Colonic mucosa (tissue), 4 donors: ENCODE data around the gene MMP2. TPM values are rescaled to one million over a fixed set of nuclear protein-coding genes. Genes with fewer than 3 reads are reported as not detected.

Experiments
- DNase-seq: peaks from one replicate; pipeline ENCODE4 v3.0.0-alpha.2; 2020
- H3K27ac ChIP-seq: fragments of 200-600 bp; one replicate; pipeline ENCODE4 v1.8.0; 2021
- H3K27me3 ChIP-seq: fragments of 200-600 bp; one replicate; pipeline ENCODE4 v1.8.0; 2021
- H3K36me3 ChIP-seq: fragments of 200-600 bp; one replicate; pipeline ENCODE4 v1.8.0; 2021
- H3K4me1 ChIP-seq: fragments of 200-600 bp; one replicate; pipeline ENCODE4 v1.8.0; 2021; ENCODE audit warnings: mild to moderate bottlenecking
- H3K4me3 ChIP-seq: fragments of 200-600 bp; one replicate; pipeline ENCODE4 v1.8.0; 2021
- H3K9ac ChIP-seq, 2 donors: one replicate each; pipeline ENCODE4 v1.7.0; 2013; ENCODE audit warnings: control low read depth in 2 of 2, low read depth in 2 of 2, low read length in 2 of 2
- H3K9me3 ChIP-seq: fragments of 200-600 bp; one replicate; pipeline ENCODE4 v1.8.0; 2021
- CTCF ChIP-seq: fragments of 200-600 bp; IDR thresholded peaks from one replicate; pipeline ENCODE4 v1.8.0; 2022; ENCODE audit warnings: antibody characterized with exemption, mild to moderate bottlenecking
- intact Hi-C: fragments of 100-400 bp; cut with DNase I; formaldehyde crosslinking; loops from one replicate; pipeline ENCODE4 v1.14.1; 2022
- total RNA-seq, 2 donors: library from RNA; stranded (reverse); fragmentation: NEBNext Ultra II Directional in 1 of 2; extraction: Animal tissue kit (Norgen Biotek cat#: 25700) in 1 of 2; gene quantifications; one replicate each; pipeline ENCODE4 v1.2.1, GENCODE V29; 2021
- donor health status: healthy.
- donor health status: DM: no; HTN: no; CAD: no.
- donor health status: DM: no; HTN: no; CAD: no.

MMP2 gene
- total RNA-seq, 2 donors from 2014 or later = 32.8 to 101 TPM

- no peaks in the 10 kb centered on the region for H3K9me3 ChIP-seq
- no peaks in the 10 kb centered on the region for H3K27me3 ChIP-seq
- peak; percentile 12 for DNase-seq
- no peaks in the 10 kb centered on the region for H3K36me3 ChIP-seq
- no peak overlapping the region for H3K9ac ChIP-seq
- peaks cover 19% of the 10 kb centered on the region for H3K4me1 ChIP-seq
- H3K4me3 ChIP-seq = no peak overlapping the region
- no peak for TF ChIP-seq CTCF
- H3K27ac ChIP-seq = no peak overlapping the region
- intact Hi-C loops = loop anchor here (10.0 kb wide), 1 partner anchor 206 kb away; no protein-coding TSS in a partner anchor
Observed at GRCh38 chr16:55499281-55499680, 20.3 kb downstream of the MMP2 start.

GRCh38 chr16:55499951-55500529 is 21.0 kb downstream of the MMP2 start:
- Histone ChIP-seq H3K36me3 (no peaks in the 10 kb centered on the region), H3K27me3 (no peaks in the 10 kb centered on the region), H3K4me3 (no peak overlapping the region), H3K27ac (no peak overlapping the region), H3K9me3 (no peaks in the 10 kb centered on the region), H3K4me1 (peaks cover 19% of the 10 kb centered on the region), H3K9ac (peak overlapping the region in 1 of 2 donors; percentile 12)
- no peak for TF ChIP-seq CTCF
- peak; percentile 23 for DNase-seq
- intact Hi-C loops = loop anchor here (10.0 kb wide), 1 partner anchor 205 kb away; no protein-coding TSS in a partner anchor

GRCh38 chr16:55500530-55501011 is 21.6 kb downstream of the MMP2 start:
- no peak for TF ChIP-seq CTCF
- DNase-seq = peak; percentile 58
- Histone ChIP-seq H3K4me1 (peaks cover 19% of the 10 kb centered on the region), H3K27me3 (no peaks in the 10 kb centered on the region), H3K9ac (peak overlapping the region in 1 of 2 donors; percentile 12), H3K36me3 (no peaks in the 10 kb centered on the region), H3K4me3 (no peak overlapping the region), H3K9me3 (no peaks in the 10 kb centered on the region), H3K27ac (no peak overlapping the region)
- intact Hi-C loops = no loop called here

GRCh38 chr16:55501549-55502322 is 22.7 kb downstream of the MMP2 start:
- DNase-seq = peak; percentile 52
- Histone ChIP-seq H3K9ac (peak overlapping the region; percentile 44 to 66), H3K4me1 (peaks cover 23% of the 10 kb centered on the region), H3K36me3 (no peaks in the 10 kb centered on the region), H3K4me3 (no peak overlapping the region), H3K9me3 (no peaks in the 10 kb centered on the region), H3K27ac (peak overlapping the region; percentile 66), H3K27me3 (no peaks in the 10 kb centered on the region)
- TF ChIP-seq CTCF = no peak
- intact Hi-C loops = no loop called here

- H3K36me3 ChIP-seq = no peaks in the 10 kb centered on the region
- no peaks in the 10 kb centered on the region for H3K27me3 ChIP-seq
- DNase-seq = peak; percentile 96
- peak overlapping the region; percentile 24 to 66 for H3K9ac ChIP-seq
- no peak for TF ChIP-seq CTCF
- intact Hi-C loops = no loop called here
- H3K4me3 ChIP-seq = no peak overlapping the region
- H3K9me3 ChIP-seq = no peaks in the 10 kb centered on the region
- peaks cover 23% of the 10 kb centered on the region for H3K4me1 ChIP-seq
- H3K27ac ChIP-seq = peak overlapping the region; percentile 66
Observed at GRCh38 chr16:55502801-55503366, 23.9 kb downstream of the MMP2 start.
